H1 (cell line): ENCODE data around the gene RAP2A. TPM values are rescaled to one million over a fixed set of nuclear protein-coding genes. Genes with fewer than 3 reads are reported as not detected.

Experiments used
- CTCF ChIA-PET: fragments of 300-600 bp; sonication (Branson Sonifier 250); formaldehyde crosslinking; loops from one replicate; lab custom pipeline; 2021; ENCODE audit not compliant: partially characterized antibody; lab: Charles Lee
- POLR2A ChIA-PET: fragments of 300-600 bp; sonication (Branson Sonifier 250); formaldehyde crosslinking; loops from one replicate; lab custom pipeline; 2021; ENCODE audit warnings: inconsistent platforms; ENCODE audit not compliant: partially characterized antibody; lab: Charles Lee
- DNase-seq, 2 experiments: peaks; one replicate each; pipeline versions ENCODE4 v3.0.0 to v3.0.0-alpha.2; 2010 to 2022; ENCODE audit warnings: low spot score in 2 of 2, low read depth in 1 of 2, mixed read lengths in 1 of 2
- FAIRE-seq: peaks from 2 replicates; lab custom pipeline; 2011; peaks lifted over from hg19 to GRCh38; lab: Jason Lieb, UNC
- H2AFZ ChIP-seq: 2 replicates; pipeline ENCODE4 v1.8.1; 2012; ENCODE audit warnings: low read length, inconsistent platforms
- H2AK5ac ChIP-seq: 2 replicates; pipeline ENCODE4 v1.6.1; 2013; ENCODE audit warnings: low read depth, low read length
- H2BK120ac ChIP-seq: replicated peaks from 2 replicates; pipeline ENCODE3; 2013; ENCODE audit warnings: low read depth, low read length, inconsistent platforms
- H2BK12ac ChIP-seq: 2 replicates; pipeline ENCODE4 v1.6.1; 2013; ENCODE audit warnings: low read depth, low read length
- H2BK15ac ChIP-seq: 2 replicates; pipeline ENCODE4 v1.6.1; 2013; ENCODE audit warnings: low read length
- H2BK20ac ChIP-seq: 2 replicates; pipeline ENCODE4 v1.6.1; 2013; ENCODE audit warnings: low read length
- H2BK5ac ChIP-seq: 2 replicates; pipeline ENCODE4 v1.6.1; 2013; ENCODE audit warnings: low read depth, low read length
- H3K14ac ChIP-seq: 2 replicates; pipeline ENCODE4 v1.6.1; 2013; ENCODE audit warnings: inconsistent platforms; ENCODE audit not compliant: insufficient read length
- H3K18ac ChIP-seq: 2 replicates; pipeline ENCODE4 v1.6.1; 2013; ENCODE audit warnings: low read length; ENCODE audit errors: extremely low read depth
- H3K23ac ChIP-seq: 2 replicates; pipeline ENCODE4 v1.6.1; 2013; ENCODE audit warnings: inconsistent platforms; ENCODE audit not compliant: insufficient read length
- H3K23me2 ChIP-seq: 2 replicates; pipeline ENCODE4 v1.6.1; 2013; ENCODE audit warnings: low read depth, low read length
- H3K27ac ChIP-seq: 2 replicates; pipeline ENCODE4 v1.6.1; 2011; ENCODE audit warnings: low read depth, low read length, inconsistent platforms
- H3K27me3 ChIP-seq, 4 experiments: replicated peaks in 1 of 4; 1 replicate in 1 of 4; 2 replicates in 3 of 4; pipeline versions ENCODE4 v1.6.1 to v1.8.1; 2011 to 2013; ENCODE audit warnings: low read length in 3 of 4, mild to moderate bottlenecking in 3 of 4, inconsistent platforms in 2 of 4, mixed read lengths in 2 of 4, moderate library complexity in 1 of 4; ENCODE audit not compliant: control insufficient read depth in 3 of 4, insufficient read depth in 3 of 4; ENCODE audit errors: extremely low read depth in 1 of 4
- H3K36me3 ChIP-seq, 4 experiments: 2 replicates each; pipeline versions ENCODE4 v1.6.1 to v1.8.1; 2011 to 2013; ENCODE audit warnings: mild to moderate bottlenecking in 4 of 4, low read length in 3 of 4, moderate library complexity in 2 of 4, control low read depth in 1 of 4, inconsistent platforms in 1 of 4; ENCODE audit not compliant: insufficient read depth in 4 of 4, control insufficient read depth in 2 of 4
- H3K4ac ChIP-seq: replicated peaks from 2 replicates; pipeline ENCODE3; 2013; ENCODE audit warnings: low read length, low read depth, mixed read lengths, inconsistent platforms; ENCODE audit not compliant: insufficient read length
- H3K4me1 ChIP-seq, 4 experiments: replicated peaks in 1 of 4; 1 replicate in 1 of 4; 2 replicates in 3 of 4; pipeline versions ENCODE4 v1.6.1 to v1.8.1; 2011 to 2013; ENCODE audit warnings: low read length in 3 of 4, inconsistent platforms in 2 of 4, mixed read lengths in 1 of 4; ENCODE audit not compliant: insufficient read depth in 4 of 4, control insufficient read depth in 3 of 4
- H3K4me2 ChIP-seq, 2 experiments: 2 replicates each; pipeline versions ENCODE4 v1.6.1 to v1.8.1; 2011 to 2013; ENCODE audit warnings: low read depth in 2 of 2, low read length in 2 of 2, control low read depth in 1 of 2, inconsistent platforms in 1 of 2, mild to moderate bottlenecking in 1 of 2; ENCODE audit not compliant: insufficient read depth in 1 of 2
- H3K4me3 ChIP-seq, 4 experiments: fragments of 200-600, 300-600 bp in 1 of 4; sonication (generic), shearing (Covaris generic), sonication (Bioruptor Twin) in 1 of 4; 2 replicates each; pipeline versions ENCODE4 v1.5.1 to v1.8.1; 2011 to 2016; ENCODE audit warnings: low read length in 4 of 4, low read depth in 3 of 4, control low read depth in 2 of 4, inconsistent platforms in 2 of 4, mild to moderate bottlenecking in 2 of 4, mixed read lengths in 1 of 4, moderate library complexity in 1 of 4; ENCODE audit not compliant: insufficient read depth in 2 of 4; ENCODE audit errors: extremely low read depth in 1 of 4
- H3K56ac ChIP-seq: replicated peaks from 2 replicates; pipeline ENCODE3; 2013; ENCODE audit warnings: low read depth, mild to moderate bottlenecking, mixed read lengths, low read length, inconsistent platforms; ENCODE audit not compliant: insufficient read length
- H3K79me1 ChIP-seq: 2 replicates; pipeline ENCODE4 v1.6.1; 2013; ENCODE audit warnings: low read depth, low read length, control low read depth
- H3K79me2 ChIP-seq, 2 experiments: 2 replicates each; pipeline versions ENCODE4 v1.6.1 to v1.8.1; 2012 to 2013; ENCODE audit warnings: low read length in 2 of 2, mild to moderate bottlenecking in 2 of 2, inconsistent platforms in 1 of 2; ENCODE audit not compliant: insufficient read depth in 2 of 2, control insufficient read depth in 1 of 2
- H3K9ac ChIP-seq, 4 experiments: replicated peaks in 1 of 4; 1 replicate in 1 of 4; 2 replicates in 3 of 4; pipeline versions ENCODE4 v1.6.1 to v1.8.1; 2011 to 2013; ENCODE audit warnings: low read depth in 3 of 4, low read length in 3 of 4, control low read depth in 2 of 4, mild to moderate bottlenecking in 2 of 4, moderate library complexity in 2 of 4, inconsistent platforms in 1 of 4; ENCODE audit errors: extremely low read depth in 1 of 4
- H3K9me3 ChIP-seq, 2 experiments: 2 replicates each; pipeline versions ENCODE4 v1.6.1 to v1.8.1; 2012 to 2013; ENCODE audit warnings: mild to moderate bottlenecking in 2 of 2, moderate library complexity in 2 of 2, control low read depth in 1 of 2, inconsistent platforms in 1 of 2, low read depth in 1 of 2, low read length in 1 of 2, mixed read lengths in 1 of 2; ENCODE audit not compliant: insufficient read depth in 2 of 2
- H4K20me1 ChIP-seq, 2 experiments: replicated peaks in 1 of 2; 2 replicates each; pipeline versions ENCODE3 to v1.8.1; 2011 to 2013; ENCODE audit warnings: inconsistent platforms in 2 of 2, low read length in 2 of 2, mild to moderate bottlenecking in 1 of 2; ENCODE audit not compliant: insufficient read depth in 2 of 2, control insufficient read depth in 1 of 2
- H4K5ac ChIP-seq: 2 replicates; pipeline ENCODE4 v1.6.1; 2013; ENCODE audit warnings: low read length, low read depth, mixed read lengths, inconsistent platforms; ENCODE audit not compliant: insufficient read length
- H4K8ac ChIP-seq: 2 replicates; pipeline ENCODE4 v1.8.0; 2013; ENCODE audit warnings: mild to moderate bottlenecking, moderate library complexity, low read length, inconsistent platforms; ENCODE audit not compliant: insufficient read depth; ENCODE audit errors: extremely low read depth
- H4K91ac ChIP-seq: replicated peaks from 2 replicates; pipeline ENCODE3; 2013; ENCODE audit warnings: low read length, mixed read lengths, inconsistent platforms; ENCODE audit not compliant: insufficient read length
- CBX8 ChIP-seq: fragments of 300-800, 300-1000 bp; sonication (generic); IDR thresholded peaks from 2 replicates; pipeline ENCODE4 v1.7.1; 2016; ENCODE audit warnings: low read depth, low read length, borderline replicate concordance
- CHD2 ChIP-seq: IDR thresholded peaks from 2 replicates; pipeline ENCODE4 v1.6.1; 2012; ENCODE audit warnings: low read length, improper control_type of control experiment
- GABPA ChIP-seq: IDR thresholded peaks from 2 replicates; pipeline ENCODE4 v1.6.1; 2011; ENCODE audit warnings: mild to moderate bottlenecking, low read length, moderate library complexity, borderline replicate concordance; ENCODE audit not compliant: insufficient read depth
- KDM4A ChIP-seq: IDR thresholded peaks from one replicate; pipeline ENCODE4 v1.7.1; 2012; ENCODE audit warnings: low read depth, mild to moderate bottlenecking, moderate library complexity, low read length, inconsistent platforms; ENCODE audit not compliant: severe bottlenecking
- RBBP5 ChIP-seq: IDR thresholded peaks from 2 replicates; pipeline ENCODE4 v1.7.1; 2012; ENCODE audit warnings: low read depth, mild to moderate bottlenecking, inconsistent platforms, low read length, moderate library complexity, borderline replicate concordance
- SIX5 ChIP-seq: IDR thresholded peaks from 2 replicates; pipeline ENCODE4 v1.6.1; 2011; ENCODE audit warnings: mild to moderate bottlenecking, low read depth, low read length
- SP2 ChIP-seq: IDR thresholded peaks from 2 replicates; pipeline ENCODE4 v1.6.1; 2012; ENCODE audit warnings: mild to moderate bottlenecking, low read length, inconsistent platforms
- WGBS, 2 experiments: shearing (Covaris generic) in 1 of 2; methylation state at CpG; one replicate each; pipeline versions ENCODE4 v1.1.6 to v1.1.7; 2013 to 2015; ENCODE audit warnings: low lambda C conversion rate in 2 of 2, mixed read lengths in 2 of 2, inconsistent platforms in 1 of 2, low coverage in 1 of 2, missing lambda C conversion rate in 1 of 2; ENCODE audit not compliant: insufficient replicate concordance in 2 of 2, insufficient coverage in 1 of 2, insufficient read length in 1 of 2; ENCODE audit errors: extremely low coverage in 1 of 2, missing lambda C conversion rate in 1 of 2; 5-methylcytosine and 5-hydroxymethylcytosine counted together
- polyA plus RNA-seq, 7 experiments: library from polyadenylated mRNA; depleted of rRNA in 3 of 7; stranded (reverse) in 5 of 7; unstranded in 2 of 7; fragments of >200 nt in 5 of 7; fragments of 200-250 nt in 2 of 7; gene quantifications; 1 replicate in 5 of 7; 2 replicates in 1 of 7; 4 replicates in 1 of 7; pipeline versions ENCODE4 v1.2.1 to v1.2.3, GENCODE V29; 2011 to 2013; ENCODE audit warnings: missing spikeins in 2 of 7, mixed read lengths in 2 of 7
- total RNA-seq: library from RNA; stranded (reverse); fragmentation: NEBNext Ultra II Directional; extraction: Animal tissue kit (Norgen Biotek cat#: 25700); gene quantifications from 2 replicates; pipeline ENCODE4 v1.2.1, GENCODE V29; 2021

The RAP2A gene
- total and polyA plus RNA-seq, 2 of the 8 experiments (the other 6 are each of a cell fraction or from before 2014, with no cell fraction given), result 8.4 to 43.4 TPM

- no peak overlapping the region for H2AK5ac ChIP-seq
- H3K4ac ChIP-seq, result no peak overlapping the region
- FAIRE-seq, result no peak
- peak overlapping the region in 1 of 2 experiments; percentile 12; a peak in 1 of 4 replicates for H3K4me2 ChIP-seq
- no peak overlapping the region for H2BK5ac ChIP-seq
- no peaks in the 10 kb centered on the region for H3K36me3 ChIP-seq
- no peak overlapping the region for H2BK12ac ChIP-seq
- H3K9me3 ChIP-seq, result no peaks in the 10 kb centered on the region
- H3K79me2 ChIP-seq, result no peaks in the 10 kb centered on the region
- no peaks in the 10 kb centered on the region for H3K79me1 ChIP-seq
- H4K91ac ChIP-seq, result no peak overlapping the region
- H3K9ac ChIP-seq, result no peak overlapping the region
- H4K8ac ChIP-seq, result no peak overlapping the region
- no peaks in the 10 kb centered on the region for H3K23me2 ChIP-seq
- no peaks in the 10 kb centered on the region for H4K20me1 ChIP-seq
- H2AFZ ChIP-seq, result no peak overlapping the region
- 53% methylated on average over 1 of the region's 1 CpG; no CpG with 5 or more reads in 1 of the 2 experiments for WGBS, 2 experiments
- H3K4me3 ChIP-seq, result no peak overlapping the region
- POLR2A ChIA-PET, result interaction anchor here (1.0 kb wide), 1 partner anchor 20 kb away, joined by 3 read pairs; the partner anchor contains the start of gene RAP2A
- TF ChIP-seq GABPA (no peak), SP2 (no peak), KDM4A (no peak), CBX8 (no peak), SIX5 (no peak), RBBP5 (no peak), CHD2 (no peak)
- H3K18ac ChIP-seq, result no peak overlapping the region
- no peak overlapping the region for H2BK15ac ChIP-seq
- no peak overlapping the region for H3K27ac ChIP-seq
- CTCF ChIA-PET, result no interaction called here
- H2BK120ac ChIP-seq, result no peak overlapping the region
- H3K56ac ChIP-seq, result no peak overlapping the region
- no peak overlapping the region for H4K5ac ChIP-seq
- H2BK20ac ChIP-seq, result no peak overlapping the region
- H3K14ac ChIP-seq, result no peak overlapping the region
- no peak overlapping the region for H3K23ac ChIP-seq
- DNase-seq, result no peak
- H3K4me1 ChIP-seq, result no peaks in the 10 kb centered on the region
- no peaks in the 10 kb centered on the region for H3K27me3 ChIP-seq
These were observed 20.3 kb upstream of the RAP2A start for GRCh38 chr13:97413694-97414093.
